ENCODE measurements around the gene ZNF518A. TPM values are rescaled to one million over a fixed set of nuclear protein-coding genes. Genes with fewer than 3 reads are reported as not detected.

ZNF518A gene
- 15.1 TPM for polyA plus RNA-seq (2013, experiment 1 of 2)
- 15.7 TPM for polyA plus RNA-seq (2013, experiment 2 of 2)

GRCh38 chr10:96129387-96130325 lies at the start of gene ZNF518A:
Gene ZNF518A, plus strand, starts transcription at chr10:96130297. Its CDS starts 26,026 bp downstream, at chr10:96156323.
- Histone ChIP-seq H3K36me3 (ENCODE audit: control insufficient read depth, insufficient read depth, low read length) (peaks cover 17% of the 10 kb centered on the region), H3K9me3 (ENCODE audit: control insufficient read depth, low read length) (no peaks in the 10 kb centered on the region), H3K27ac (ENCODE audit: low read depth, low read length, severe bottlenecking) (peak within 1 kb of the TSS; percentile 98), H3K4me1 (ENCODE audit: control insufficient read depth, insufficient read depth, low read length, poor library complexity, severe bottlenecking) (no peaks in the 10 kb centered on the region), H3K4me3 (ENCODE audit: extremely low read depth, insufficient read depth, low read length, poor library complexity, severe bottlenecking) (peak within 1 kb of the TSS; percentile 69)
- WGBS, 2 experiments (ENCODE audit: insufficient coverage in 2 of 2): 9 to 13% methylated on average over 33 to 46 of the region's 48 CpGs

DNA sequence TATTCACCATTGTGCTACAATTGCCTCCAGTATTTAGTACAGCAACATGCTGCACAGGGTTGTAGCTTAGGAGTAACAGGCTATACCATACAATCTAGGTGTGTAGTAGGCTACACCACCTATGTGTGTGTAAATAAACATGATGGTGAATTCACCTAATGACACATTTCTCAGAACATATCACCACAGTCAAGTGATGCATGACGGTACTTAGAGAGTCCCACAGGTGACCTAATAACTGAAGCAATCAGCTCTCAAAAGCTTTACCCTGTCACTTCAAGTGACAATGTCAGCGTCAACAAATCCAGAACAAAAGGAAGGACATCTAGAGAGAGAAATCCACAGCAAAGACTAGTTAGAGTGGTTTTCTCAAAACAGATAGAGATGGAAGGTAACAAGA lies 47.9 kb upstream of the ZNF518A start:
- Histone ChIP-seq H3K36me3 (ENCODE audit: control insufficient read depth, insufficient read depth, low read length) (no peaks in the 10 kb centered on the region), H3K9me3 (ENCODE audit: control insufficient read depth, low read length) (no peaks in the 10 kb centered on the region), H3K4me1 (ENCODE audit: control insufficient read depth, insufficient read depth, low read length, poor library complexity, severe bottlenecking) (no peaks in the 10 kb centered on the region), H3K27ac (ENCODE audit: low read depth, low read length, severe bottlenecking) (no peak overlapping the region), H3K4me3 (ENCODE audit: extremely low read depth, insufficient read depth, low read length, poor library complexity, severe bottlenecking) (no peak overlapping the region)
- WGBS, 2 experiments (ENCODE audit: insufficient coverage in 2 of 2): 90 to 100% methylated on average over 2 of the region's 2 CpGs

DNA sequence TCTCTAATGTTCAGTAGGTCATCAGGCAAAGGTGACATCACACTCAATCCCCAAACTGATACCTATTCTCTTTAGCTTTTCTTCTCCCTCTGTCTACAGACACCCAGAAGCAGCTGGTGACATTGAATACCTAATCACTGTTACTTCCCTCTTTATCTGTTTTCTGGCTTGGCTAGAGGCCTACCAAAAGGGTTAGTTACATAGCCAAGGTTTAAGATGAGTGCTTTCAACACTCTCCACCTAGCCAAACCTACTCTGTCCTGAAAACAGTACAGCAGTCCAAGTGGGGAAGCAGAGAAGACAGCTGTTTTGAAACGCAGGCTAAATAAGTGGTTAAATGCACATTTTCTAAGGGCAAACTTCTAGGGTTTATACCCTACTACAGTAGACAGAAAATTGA lies 47.3 kb upstream of the ZNF518A start:
- WGBS, 2 experiments (ENCODE audit: insufficient coverage in 2 of 2): 80% methylated on average over 1 of the region's 1 CpG; no CpG with 5 or more reads in 1 of the 2 experiments
- Histone ChIP-seq H3K9me3 (ENCODE audit: control insufficient read depth, low read length) (no peaks in the 10 kb centered on the region), H3K27ac (ENCODE audit: low read depth, low read length, severe bottlenecking) (no peak overlapping the region), H3K36me3 (ENCODE audit: control insufficient read depth, insufficient read depth, low read length) (no peaks in the 10 kb centered on the region), H3K4me3 (ENCODE audit: extremely low read depth, insufficient read depth, low read length, poor library complexity, severe bottlenecking) (no peak overlapping the region), H3K4me1 (ENCODE audit: control insufficient read depth, insufficient read depth, low read length, poor library complexity, severe bottlenecking) (no peaks in the 10 kb centered on the region)

- WGBS, 2 experiments (ENCODE audit: insufficient coverage in 2 of 2): no CpG with 5 or more reads among the region's 2 CpGs
- Histone ChIP-seq H3K4me3 (ENCODE audit: extremely low read depth, insufficient read depth, low read length, poor library complexity, severe bottlenecking) (no peak overlapping the region), H3K36me3 (ENCODE audit: control insufficient read depth, insufficient read depth, low read length) (no peaks in the 10 kb centered on the region), H3K9me3 (ENCODE audit: control insufficient read depth, low read length) (no peaks in the 10 kb centered on the region), H3K4me1 (ENCODE audit: control insufficient read depth, insufficient read depth, low read length, poor library complexity, severe bottlenecking) (no peaks in the 10 kb centered on the region), H3K27ac (ENCODE audit: low read depth, low read length, severe bottlenecking) (no peak overlapping the region)
These were observed 41.0 kb upstream of the ZNF518A start for GRCh38 chr10:96089116-96089515.

- H3K4me3 ChIP-seq (ENCODE audit: extremely low read depth, insufficient read depth, low read length, poor library complexity, severe bottlenecking): no peak overlapping the region
- H3K27ac ChIP-seq (ENCODE audit: low read depth, low read length, severe bottlenecking): no peak overlapping the region
These were observed 40.2 kb upstream of the ZNF518A start for GRCh38 chr10:96089670-96090462.

GRCh38 chr10:96090463-96090800 lies 39.7 kb upstream of the ZNF518A start:
- WGBS, 2 experiments (ENCODE audit: insufficient coverage in 2 of 2): 89 to 95% methylated on average over 9 of the region's 9 CpGs
- Histone ChIP-seq H3K4me1 (ENCODE audit: control insufficient read depth, insufficient read depth, low read length, poor library complexity, severe bottlenecking) (no peaks in the 10 kb centered on the region), H3K9me3 (ENCODE audit: control insufficient read depth, low read length) (no peaks in the 10 kb centered on the region), H3K4me3 (ENCODE audit: extremely low read depth, insufficient read depth, low read length, poor library complexity, severe bottlenecking) (no peak overlapping the region), H3K27ac (ENCODE audit: low read depth, low read length, severe bottlenecking) (no peak overlapping the region), H3K36me3 (ENCODE audit: control insufficient read depth, insufficient read depth, low read length) (no peaks in the 10 kb centered on the region)

More at GRCh38 chr10:96089670-96090462, 40.2 kb upstream of the ZNF518A start:
- Histone ChIP-seq H3K9me3 (ENCODE audit: control insufficient read depth, low read length) (no peaks in the 10 kb centered on the region), H3K4me1 (ENCODE audit: control insufficient read depth, insufficient read depth, low read length, poor library complexity, severe bottlenecking) (no peaks in the 10 kb centered on the region), H3K36me3 (ENCODE audit: control insufficient read depth, insufficient read depth, low read length) (no peaks in the 10 kb centered on the region)
- 93 to 95% methylated on average over 27 to 32 of the region's 47 CpGs for WGBS, 2 experiments (ENCODE audit: insufficient coverage in 2 of 2)

- no peaks in the 10 kb centered on the region for H3K9me3 ChIP-seq (ENCODE audit: control insufficient read depth, low read length)
- WGBS, 2 experiments (ENCODE audit: insufficient coverage in 2 of 2): 90 to 100% methylated on average over 3 to 4 of the region's 8 CpGs
- H3K36me3 ChIP-seq (ENCODE audit: control insufficient read depth, insufficient read depth, low read length): no peaks in the 10 kb centered on the region
- H3K4me1 ChIP-seq (ENCODE audit: control insufficient read depth, insufficient read depth, low read length, poor library complexity, severe bottlenecking): no peaks in the 10 kb centered on the region
- no peak overlapping the region for H3K4me3 ChIP-seq (ENCODE audit: extremely low read depth, insufficient read depth, low read length, poor library complexity, severe bottlenecking)
- H3K27ac ChIP-seq (ENCODE audit: low read depth, low read length, severe bottlenecking): no peak overlapping the region
These were observed 36.9 kb upstream of the ZNF518A start for GRCh38 chr10:96092999-96093767.

- H3K36me3 ChIP-seq (ENCODE audit: control insufficient read depth, insufficient read depth, low read length): no peaks in the 10 kb centered on the region
- H3K9me3 ChIP-seq (ENCODE audit: control insufficient read depth, low read length): no peaks in the 10 kb centered on the region
- H3K4me1 ChIP-seq (ENCODE audit: control insufficient read depth, insufficient read depth, low read length, poor library complexity, severe bottlenecking): no peaks in the 10 kb centered on the region
- no peak overlapping the region for H3K27ac ChIP-seq (ENCODE audit: low read depth, low read length, severe bottlenecking)
- H3K4me3 ChIP-seq (ENCODE audit: extremely low read depth, insufficient read depth, low read length, poor library complexity, severe bottlenecking): no peak overlapping the region
- 83 to 92% methylated on average over 1 to 2 of the region's 2 CpGs for WGBS, 2 experiments (ENCODE audit: insufficient coverage in 2 of 2)
These were observed 36.1 kb upstream of the ZNF518A start for GRCh38 chr10:96093948-96094347.

GRCh38 chr10:96096958-96097357 lies 33.1 kb upstream of the ZNF518A start:
- H3K9me3 ChIP-seq (ENCODE audit: control insufficient read depth, low read length): no peaks in the 10 kb centered on the region
- H3K4me1 ChIP-seq (ENCODE audit: control insufficient read depth, insufficient read depth, low read length, poor library complexity, severe bottlenecking): no peaks in the 10 kb centered on the region
- WGBS, 2 experiments (ENCODE audit: insufficient coverage in 2 of 2): 100% methylated on average over 1 of the region's 1 CpG; no CpG with 5 or more reads in 1 of the 2 experiments
- no peak overlapping the region for H3K27ac ChIP-seq (ENCODE audit: low read depth, low read length, severe bottlenecking)
- H3K36me3 ChIP-seq (ENCODE audit: control insufficient read depth, insufficient read depth, low read length): no peaks in the 10 kb centered on the region
- no peak overlapping the region for H3K4me3 ChIP-seq (ENCODE audit: extremely low read depth, insufficient read depth, low read length, poor library complexity, severe bottlenecking)

DNA sequence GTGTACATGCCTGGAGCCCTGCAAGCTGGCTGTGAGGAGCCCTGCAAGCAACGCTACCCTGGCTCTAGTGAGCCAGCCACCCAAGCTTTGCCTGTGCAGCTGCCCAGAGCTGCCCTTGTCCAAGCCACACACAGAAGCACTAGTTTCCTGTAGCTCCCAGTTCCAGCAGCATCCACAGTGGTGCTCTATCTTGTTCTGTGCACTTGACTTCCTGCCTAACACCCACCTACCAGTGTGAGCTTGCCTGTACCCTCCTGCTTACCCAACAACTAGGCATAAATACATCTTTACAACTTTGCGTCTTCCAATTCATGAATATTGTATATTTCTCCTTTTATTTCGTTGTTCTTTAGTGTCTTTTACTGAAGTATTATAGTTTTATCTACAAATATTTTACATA lies 32.2 kb upstream of the ZNF518A start:
- H3K4me1 ChIP-seq (ENCODE audit: control insufficient read depth, insufficient read depth, low read length, poor library complexity, severe bottlenecking): no peaks in the 10 kb centered on the region
- no peaks in the 10 kb centered on the region for H3K36me3 ChIP-seq (ENCODE audit: control insufficient read depth, insufficient read depth, low read length)
- 82 to 88% methylated on average over 1 of the region's 3 CpGs for WGBS, 2 experiments (ENCODE audit: insufficient coverage in 2 of 2)
- no peak overlapping the region for H3K27ac ChIP-seq (ENCODE audit: low read depth, low read length, severe bottlenecking)
- H3K9me3 ChIP-seq (ENCODE audit: control insufficient read depth, low read length): no peaks in the 10 kb centered on the region
- H3K4me3 ChIP-seq (ENCODE audit: extremely low read depth, insufficient read depth, low read length, poor library complexity, severe bottlenecking): no peak overlapping the region

All from mesodermal cell (in vitro differentiated cells).